ENCODE data around the gene SMO.

Gene SMO

GRCh38 chr7:129188372-129188891 lies at the start of gene SMO:
TSS of gene SMO (plus strand) at chr7:129188633. CDS start at chr7:129189152, 519 bp downstream.
- peak within 1 kb of the TSS; percentile 66 for H3K4me3 ChIP-seq (ENCODE audit: low read length)
- no peak for TF ChIP-seq ZNF274 (IDR thresholded peaks at IDR 0.05; ENCODE audit: low read depth, low read length)

- peak overlapping the region; percentile 75 for H3K4me3 ChIP-seq (ENCODE audit: low read length)
- no peak for TF ChIP-seq ZNF274 (IDR thresholded peaks at IDR 0.05; ENCODE audit: low read depth, low read length)
Observed at GRCh38 chr7:129143724-129144094, 44.7 kb upstream of the SMO start.

GRCh38 chr7:129144095-129144833 lies 44.2 kb upstream of the SMO start, which contains the start of gene TSPAN33:
TSS of gene TSPAN33 (plus strand) at chr7:129144707. CDS start at chr7:129144981, 274 bp downstream.
- H3K4me3 ChIP-seq (ENCODE audit: low read length), result peak within 1 kb of the TSS; percentile 75
- no peak for TF ChIP-seq ZNF274 (IDR thresholded peaks at IDR 0.05; ENCODE audit: low read depth, low read length)

GRCh38 chr7:129144834-129145668 lies 43.4 kb upstream of the SMO start:
- peak overlapping the region; percentile 75 for H3K4me3 ChIP-seq (ENCODE audit: low read length)
- no peak for TF ChIP-seq ZNF274 (IDR thresholded peaks at IDR 0.05; ENCODE audit: low read depth, low read length)

- peak overlapping the region; percentile 75; the same call in 1 of the 2 replicates for H3K4me3 ChIP-seq (ENCODE audit: low read length)
- TF ChIP-seq ZNF274 (IDR thresholded peaks at IDR 0.05; ENCODE audit: low read depth, low read length), result no peak
Observed at GRCh38 chr7:129146237-129146979, 42.0 kb upstream of the SMO start.

- H3K4me3 ChIP-seq (ENCODE audit: low read length), result peak overlapping the region; percentile 75; the same call in 1 of the 2 replicates
- TF ChIP-seq ZNF274 (IDR thresholded peaks at IDR 0.05; ENCODE audit: low read depth, low read length), result no peak
Observed at GRCh38 chr7:129147731-129148130, 40.7 kb upstream of the SMO start.

- no peak for TF ChIP-seq ZNF274 (IDR thresholded peaks at IDR 0.05; ENCODE audit: low read depth, low read length)
Observed at GRCh38 chr7:129149511-129149910, 38.9 kb upstream of the SMO start.

GRCh38 chr7:129150199-129150996 lies 38.0 kb upstream of the SMO start:
- no peak for TF ChIP-seq ZNF274 (IDR thresholded peaks at IDR 0.05; ENCODE audit: low read depth, low read length)
- H3K4me3 ChIP-seq (ENCODE audit: low read length), result no peak overlapping the region

More at GRCh38 chr7:129149511-129149910, 38.9 kb upstream of the SMO start:
- H3K4me3 ChIP-seq (ENCODE audit: low read length), result no peak overlapping the region

GRCh38 chr7:129157651-129158050 lies 30.8 kb upstream of the SMO start:
- H3K4me3 ChIP-seq (ENCODE audit: low read length), result no peak overlapping the region
- TF ChIP-seq ZNF274 (IDR thresholded peaks at IDR 0.05; ENCODE audit: low read depth, low read length), result no peak

GRCh38 chr7:129159539-129159938 lies 28.9 kb upstream of the SMO start:
- no peak overlapping the region for H3K4me3 ChIP-seq (ENCODE audit: low read length)
- TF ChIP-seq ZNF274 (IDR thresholded peaks at IDR 0.05; ENCODE audit: low read depth, low read length), result no peak

- no peak for TF ChIP-seq ZNF274 (IDR thresholded peaks at IDR 0.05; ENCODE audit: low read depth, low read length)
- H3K4me3 ChIP-seq (ENCODE audit: low read length), result no peak overlapping the region
Observed at GRCh38 chr7:129160161-129160905, 28.1 kb upstream of the SMO start.

GRCh38 chr7:129161524-129162225 lies 26.8 kb upstream of the SMO start:
- no peak for TF ChIP-seq ZNF274 (IDR thresholded peaks at IDR 0.05; ENCODE audit: low read depth, low read length)

More at GRCh38 chr7:129161524-129162225, 26.8 kb upstream of the SMO start:
- H3K4me3 ChIP-seq (ENCODE audit: low read length), result no peak overlapping the region

Data from GM08714 (cell line).